ENCODE data around the gene CST4. TPM values are rescaled to one million over a fixed set of nuclear protein-coding genes. Genes with fewer than 3 reads are reported as not detected.
A peak's percentile ranks its signal among the peaks of the same experiment; 100 is the strongest.
"Not testable (repeated sequence)": the region's sequence is repeated elsewhere in the genome, so short reads cannot be mapped to it uniquely, and the experiment has no call there.

CST4 gene
- total RNA-seq, 3 donors from 2014 or later (not counting 1 experiment from before 2014, with no cell fraction given), result not detected

- intact Hi-C loops (cut with micrococcal nuclease), result no loop called here
- Mint-ChIP-seq H3K36me3 (no peaks in the 10 kb centered on the region), H3K27me3 (ENCODE audit: low read depth in 2 of 2) (no peaks in the 10 kb centered on the region), H3K4me1 (peaks cover 6 to 19% of the 10 kb centered on the region in 2 donors), H3K4me3 (peak overlapping the region; percentile 93), H3K9me3 (no peaks in the 10 kb centered on the region), H3K27ac (peak overlapping the region; percentile 60 to 77)
- TF ChIP-seq CTCF (IDR thresholded peaks at IDR 0.05), result no peak
- Histone ChIP-seq H3K4me3 (ENCODE audit: low read length) (peak overlapping the region; percentile 35), H3K27me3 (ENCODE audit: control insufficient read depth, insufficient read depth, low read length) (no peaks in the 10 kb centered on the region), H3K4me1 (ENCODE audit: control insufficient read depth, insufficient read depth, low read length) (peaks cover 16% of the 10 kb centered on the region), H3K27ac (ENCODE audit: low read length) (no peak overlapping the region), H3K36me3 (ENCODE audit: control insufficient read depth, insufficient read depth, low read length) (no peaks in the 10 kb centered on the region), H3K9me3 (ENCODE audit: control insufficient read depth, insufficient read depth, low read length) (no peaks in the 10 kb centered on the region)
- DNase-seq, result no peak
- no peak for ATAC-seq
- 47% methylated on average over 3 of the region's 4 CpGs for WGBS (ENCODE audit: insufficient coverage)
Measured at GRCh38 chr20:23636908-23637281, 51.9 kb downstream of the CST4 start.

GRCh38 chr20:23636182-23636907 lies 52.5 kb downstream of the CST4 start:
- peak overlapping the region; percentile 60 to 77 for H3K27ac Mint-ChIP-seq
- peak overlapping the region; percentile 93 for H3K4me3 Mint-ChIP-seq
- TF ChIP-seq CTCF (IDR thresholded peaks at IDR 0.05), result no peak
- peaks cover 6 to 19% of the 10 kb centered on the region in 2 donors for H3K4me1 Mint-ChIP-seq
- H3K27me3 Mint-ChIP-seq (ENCODE audit: low read depth in 2 of 2), result no peaks in the 10 kb centered on the region
- DNase-seq, result no peak
- H3K27me3 ChIP-seq (ENCODE audit: control insufficient read depth, insufficient read depth, low read length), result no peaks in the 10 kb centered on the region
- 93% methylated on average over 19 of the region's 19 CpGs for WGBS (ENCODE audit: insufficient coverage)
- ATAC-seq, result no peak
- no peaks in the 10 kb centered on the region for H3K36me3 ChIP-seq (ENCODE audit: control insufficient read depth, insufficient read depth, low read length)
- H3K27ac ChIP-seq (ENCODE audit: low read length), result no peak overlapping the region
- H3K9me3 Mint-ChIP-seq, result no peaks in the 10 kb centered on the region
- H3K36me3 Mint-ChIP-seq, result no peaks in the 10 kb centered on the region
- intact Hi-C loops (cut with micrococcal nuclease), result no loop called here
- H3K4me1 ChIP-seq (ENCODE audit: control insufficient read depth, insufficient read depth, low read length), result peaks cover 14% of the 10 kb centered on the region
- no peak overlapping the region for H3K4me3 ChIP-seq (ENCODE audit: low read length)
- no peaks in the 10 kb centered on the region for H3K9me3 ChIP-seq (ENCODE audit: control insufficient read depth, insufficient read depth, low read length)

GRCh38 chr20:23635768-23636090 lies 53.1 kb downstream of the CST4 start:
- H3K4me1 Mint-ChIP-seq, result peaks cover 6 to 19% of the 10 kb centered on the region in 2 donors
- intact Hi-C loops (cut with micrococcal nuclease); H3K36me3 ChIP-seq (ENCODE audit: control insufficient read depth, insufficient read depth, low read length); H3K9me3 Mint-ChIP-seq; H3K4me3 ChIP-seq (ENCODE audit: low read length); H3K27me3 Mint-ChIP-seq (ENCODE audit: low read depth in 2 of 2); H3K4me3 Mint-ChIP-seq; H3K9me3 ChIP-seq (ENCODE audit: control insufficient read depth, insufficient read depth, low read length); ATAC-seq; H3K36me3 Mint-ChIP-seq; H3K27me3 ChIP-seq (ENCODE audit: control insufficient read depth, insufficient read depth, low read length); DNase-seq; H3K27ac Mint-ChIP-seq; H3K27ac ChIP-seq (ENCODE audit: low read length): not testable (repeated sequence)
- H3K4me1 ChIP-seq (ENCODE audit: control insufficient read depth, insufficient read depth, low read length), result peaks cover 13% of the 10 kb centered on the region
- WGBS (ENCODE audit: insufficient coverage), result 80% methylated on average over 1 of the region's 2 CpGs

Other genes with a start within 250 kb of the CST4 start
- gene CSTL1, start 249.4 kb downstream of the CST4 start, total RNA-seq, result not detected
- not detected for gene CST11, start 236.2 kb downstream of the CST4 start, total RNA-seq
- not detected for gene CST8, start 197.9 kb downstream of the CST4 start, total RNA-seq
- gene CST9L, start 120.6 kb downstream of the CST4 start, total RNA-seq, result not detected
- not detected for gene CST9, start 83.1 kb downstream of the CST4 start, total RNA-seq
- gene CST3, start 51.1 kb downstream of the CST4 start, total RNA-seq, result 100 to 1,000 TPM in 1 of 3 donors, 10 to 100 TPM in 2; 30.0 to 118 (median 83.8) TPM
- gene CST1, start 61.9 kb upstream of the CST4 start, total RNA-seq, result not detected
- gene CST2, start 137.7 kb upstream of the CST4 start, total RNA-seq, result not detected
- not detected for gene CST5, start 190.7 kb upstream of the CST4 start, total RNA-seq

Data from natural killer cell (primary cell).